ENCODE measurements around the gene MLXIPL. TPM values are rescaled to one million over a fixed set of nuclear protein-coding genes. Genes with fewer than 3 reads are reported as not detected.
"Not testable (repeated sequence)": the region's sequence is repeated elsewhere in the genome, so short reads cannot be mapped to it uniquely, and the experiment has no call there.

Gene MLXIPL
- total RNA-seq, 2 donors from 2014 or later, result 9.8 to 123 TPM

- H3K27me3 ChIP-seq (replicated peaks; ENCODE audit: insufficient read depth), result no peaks in the 10 kb centered on the region
- intact Hi-C loops (cut with DNase I), result no loop called here
- H3K27ac ChIP-seq, result no peak overlapping the region
- WGBS, result 78% methylated on average over 11 of the region's 11 CpGs
- no peak for TF ChIP-seq POLR2AphosphoS5 (IDR thresholded peaks at IDR 0.05)
- TF ChIP-seq POLR2A (IDR thresholded peaks at IDR 0.05), result no peak
- no peak for TF ChIP-seq CTCF (IDR thresholded peaks at IDR 0.05)
- no peaks in the 10 kb centered on the region for H3K9me3 ChIP-seq
- no peak overlapping the region for H3K4me3 ChIP-seq
- H3K4me1 ChIP-seq (replicated peaks), result no peaks in the 10 kb centered on the region
- DNase-seq (ENCODE audit: low spot score), result no peak
- H3K36me3 ChIP-seq, result no peaks in the 10 kb centered on the region
Observed at GRCh38 chr7:73611017-73611555, 13.2 kb downstream of the MLXIPL start.

- H3K9me3 ChIP-seq, result no peaks in the 10 kb centered on the region
- H3K36me3 ChIP-seq, result no peaks in the 10 kb centered on the region
- intact Hi-C loops (cut with DNase I), result no loop called here
- no peaks in the 10 kb centered on the region for H3K27me3 ChIP-seq (replicated peaks; ENCODE audit: insufficient read depth)
- H3K27ac ChIP-seq, result no peak overlapping the region
- WGBS, result 88% methylated on average over 4 of the region's 4 CpGs
- H3K4me1 ChIP-seq (replicated peaks), result no peaks in the 10 kb centered on the region
- DNase-seq (ENCODE audit: low spot score), result no peak
- H3K4me3 ChIP-seq, result no peak overlapping the region
- TF ChIP-seq CTCF (IDR thresholded peaks at IDR 0.05) (no peak), POLR2AphosphoS5 (IDR thresholded peaks at IDR 0.05) (no peak), POLR2A (IDR thresholded peaks at IDR 0.05) (no peak)
Observed at GRCh38 chr7:73610105-73610504, 14.2 kb downstream of the MLXIPL start.

- H3K27me3 ChIP-seq (replicated peaks; ENCODE audit: insufficient read depth); H3K9me3 ChIP-seq; H3K36me3 ChIP-seq; H3K4me3 ChIP-seq; DNase-seq (ENCODE audit: low spot score); H3K4me1 ChIP-seq (replicated peaks); H3K27ac ChIP-seq: not testable (repeated sequence)
- 55% methylated on average over 5 of the region's 5 CpGs for WGBS
- intact Hi-C loops (cut with DNase I), result loop anchor here (2.0 to 10.0 kb wide), 2 partner anchors 117 to 247 kb away; no protein-coding TSS in a partner anchor
Observed at GRCh38 chr7:73607692-73607983, 16.7 kb downstream of the MLXIPL start.

- Histone ChIP-seq H3K36me3 (no peaks in the 10 kb centered on the region), H3K4me3 (no peak overlapping the region), H3K4me1 (replicated peaks) (no peaks in the 10 kb centered on the region), H3K27me3 (replicated peaks; ENCODE audit: insufficient read depth) (no peaks in the 10 kb centered on the region), H3K9me3 (no peaks in the 10 kb centered on the region), H3K27ac (no peak overlapping the region)
- intact Hi-C loops (cut with DNase I), result loop anchor here (2.0 to 10.0 kb wide), 2 partner anchors 118 to 248 kb away; no protein-coding TSS in a partner anchor
- 14% methylated on average over 31 of the region's 36 CpGs for WGBS
- no peak for DNase-seq (ENCODE audit: low spot score)
- no peak for TF ChIP-seq POLR2A (IDR thresholded peaks at IDR 0.05)
- peak; percentile 85 to 97 (median 91) for TF ChIP-seq CTCF (IDR thresholded peaks at IDR 0.05)
- peak; percentile 21 for TF ChIP-seq POLR2AphosphoS5 (IDR thresholded peaks at IDR 0.05)
Observed at GRCh38 chr7:73606801-73607691, 17.3 kb downstream of the MLXIPL start.

- Histone ChIP-seq H3K9me3 (no peaks in the 10 kb centered on the region), H3K4me1 (replicated peaks) (no peaks in the 10 kb centered on the region), H3K36me3 (no peaks in the 10 kb centered on the region), H3K27me3 (replicated peaks; ENCODE audit: insufficient read depth) (no peaks in the 10 kb centered on the region), H3K27ac (no peak overlapping the region), H3K4me3 (no peak overlapping the region)
- no peak for DNase-seq (ENCODE audit: low spot score)
- TF ChIP-seq POLR2AphosphoS5 (IDR thresholded peaks at IDR 0.05), result no peak
- TF ChIP-seq POLR2A (IDR thresholded peaks at IDR 0.05), result no peak
- TF ChIP-seq CTCF (IDR thresholded peaks at IDR 0.05), result no peak
- intact Hi-C loops (cut with DNase I), result loop anchor here (2.0 to 10.0 kb wide), 2 partner anchors 119 to 249 kb away; no protein-coding TSS in a partner anchor
- 76% methylated on average over 22 of the region's 23 CpGs for WGBS
Observed at GRCh38 chr7:73605601-73606220, 18.6 kb downstream of the MLXIPL start.

All from prostate gland (tissue), 2 donors.